H1 (cell line): Measurements from ENCODE around the gene SVOPL. TPM values are rescaled to one million over a fixed set of nuclear protein-coding genes. Genes with fewer than 3 reads are reported as not detected.

Experiments
- CTCF ChIA-PET: fragments of 300-600 bp; sonication (Branson Sonifier 250); formaldehyde crosslinking; loops from one replicate; lab custom pipeline; 2021; ENCODE audit not compliant: partially characterized antibody; lab: Charles Lee
- POLR2A ChIA-PET: fragments of 300-600 bp; sonication (Branson Sonifier 250); formaldehyde crosslinking; loops from one replicate; lab custom pipeline; 2021; ENCODE audit warnings: inconsistent platforms; ENCODE audit not compliant: partially characterized antibody; lab: Charles Lee
- DNase-seq, 2 experiments: peaks; one replicate each; pipeline versions ENCODE4 v3.0.0 to v3.0.0-alpha.2; 2010 to 2022; ENCODE audit warnings: low spot score in 2 of 2, low read depth in 1 of 2, mixed read lengths in 1 of 2
- FAIRE-seq: peaks from 2 replicates; lab custom pipeline; 2011; peaks lifted over from hg19 to GRCh38; lab: Jason Lieb, UNC
- H2AFZ ChIP-seq: 2 replicates; pipeline ENCODE4 v1.8.1; 2012; ENCODE audit warnings: low read length, inconsistent platforms
- H2AK5ac ChIP-seq: 2 replicates; pipeline ENCODE4 v1.6.1; 2013; ENCODE audit warnings: low read depth, low read length
- H2BK120ac ChIP-seq: replicated peaks from 2 replicates; pipeline ENCODE3; 2013; ENCODE audit warnings: low read depth, low read length, inconsistent platforms
- H2BK12ac ChIP-seq: 2 replicates; pipeline ENCODE4 v1.6.1; 2013; ENCODE audit warnings: low read depth, low read length
- H2BK15ac ChIP-seq: 2 replicates; pipeline ENCODE4 v1.6.1; 2013; ENCODE audit warnings: low read length
- H2BK20ac ChIP-seq: 2 replicates; pipeline ENCODE4 v1.6.1; 2013; ENCODE audit warnings: low read length
- H2BK5ac ChIP-seq: 2 replicates; pipeline ENCODE4 v1.6.1; 2013; ENCODE audit warnings: low read depth, low read length
- H3K14ac ChIP-seq: 2 replicates; pipeline ENCODE4 v1.6.1; 2013; ENCODE audit warnings: inconsistent platforms; ENCODE audit not compliant: insufficient read length
- H3K18ac ChIP-seq: 2 replicates; pipeline ENCODE4 v1.6.1; 2013; ENCODE audit warnings: low read length; ENCODE audit errors: extremely low read depth
- H3K23ac ChIP-seq: 2 replicates; pipeline ENCODE4 v1.6.1; 2013; ENCODE audit warnings: inconsistent platforms; ENCODE audit not compliant: insufficient read length
- H3K23me2 ChIP-seq: 2 replicates; pipeline ENCODE4 v1.6.1; 2013; ENCODE audit warnings: low read depth, low read length
- H3K27ac ChIP-seq: 2 replicates; pipeline ENCODE4 v1.6.1; 2011; ENCODE audit warnings: low read depth, low read length, inconsistent platforms
- H3K27me3 ChIP-seq, 4 experiments: replicated peaks in 1 of 4; 1 replicate in 1 of 4; 2 replicates in 3 of 4; pipeline versions ENCODE4 v1.6.1 to v1.8.1; 2011 to 2013; ENCODE audit warnings: low read length in 3 of 4, mild to moderate bottlenecking in 3 of 4, inconsistent platforms in 2 of 4, mixed read lengths in 2 of 4, moderate library complexity in 1 of 4; ENCODE audit not compliant: control insufficient read depth in 3 of 4, insufficient read depth in 3 of 4; ENCODE audit errors: extremely low read depth in 1 of 4
- H3K36me3 ChIP-seq, 4 experiments: 2 replicates each; pipeline versions ENCODE4 v1.6.1 to v1.8.1; 2011 to 2013; ENCODE audit warnings: mild to moderate bottlenecking in 4 of 4, low read length in 3 of 4, moderate library complexity in 2 of 4, control low read depth in 1 of 4, inconsistent platforms in 1 of 4; ENCODE audit not compliant: insufficient read depth in 4 of 4, control insufficient read depth in 2 of 4
- H3K4ac ChIP-seq: replicated peaks from 2 replicates; pipeline ENCODE3; 2013; ENCODE audit warnings: low read length, low read depth, mixed read lengths, inconsistent platforms; ENCODE audit not compliant: insufficient read length
- H3K4me1 ChIP-seq, 4 experiments: replicated peaks in 1 of 4; 1 replicate in 1 of 4; 2 replicates in 3 of 4; pipeline versions ENCODE4 v1.6.1 to v1.8.1; 2011 to 2013; ENCODE audit warnings: low read length in 3 of 4, inconsistent platforms in 2 of 4, mixed read lengths in 1 of 4; ENCODE audit not compliant: insufficient read depth in 4 of 4, control insufficient read depth in 3 of 4
- H3K4me2 ChIP-seq, 2 experiments: 2 replicates each; pipeline versions ENCODE4 v1.6.1 to v1.8.1; 2011 to 2013; ENCODE audit warnings: low read depth in 2 of 2, low read length in 2 of 2, control low read depth in 1 of 2, inconsistent platforms in 1 of 2, mild to moderate bottlenecking in 1 of 2; ENCODE audit not compliant: insufficient read depth in 1 of 2
- H3K4me3 ChIP-seq, 4 experiments: fragments of 200-600, 300-600 bp in 1 of 4; sonication (generic), shearing (Covaris generic), sonication (Bioruptor Twin) in 1 of 4; 2 replicates each; pipeline versions ENCODE4 v1.5.1 to v1.8.1; 2011 to 2016; ENCODE audit warnings: low read length in 4 of 4, low read depth in 3 of 4, control low read depth in 2 of 4, inconsistent platforms in 2 of 4, mild to moderate bottlenecking in 2 of 4, mixed read lengths in 1 of 4, moderate library complexity in 1 of 4; ENCODE audit not compliant: insufficient read depth in 2 of 4; ENCODE audit errors: extremely low read depth in 1 of 4
- H3K56ac ChIP-seq: replicated peaks from 2 replicates; pipeline ENCODE3; 2013; ENCODE audit warnings: low read depth, mild to moderate bottlenecking, mixed read lengths, low read length, inconsistent platforms; ENCODE audit not compliant: insufficient read length
- H3K79me1 ChIP-seq: 2 replicates; pipeline ENCODE4 v1.6.1; 2013; ENCODE audit warnings: low read depth, low read length, control low read depth
- H3K79me2 ChIP-seq, 2 experiments: 2 replicates each; pipeline versions ENCODE4 v1.6.1 to v1.8.1; 2012 to 2013; ENCODE audit warnings: low read length in 2 of 2, mild to moderate bottlenecking in 2 of 2, inconsistent platforms in 1 of 2; ENCODE audit not compliant: insufficient read depth in 2 of 2, control insufficient read depth in 1 of 2
- H3K9ac ChIP-seq, 4 experiments: replicated peaks in 1 of 4; 1 replicate in 1 of 4; 2 replicates in 3 of 4; pipeline versions ENCODE4 v1.6.1 to v1.8.1; 2011 to 2013; ENCODE audit warnings: low read depth in 3 of 4, low read length in 3 of 4, control low read depth in 2 of 4, mild to moderate bottlenecking in 2 of 4, moderate library complexity in 2 of 4, inconsistent platforms in 1 of 4; ENCODE audit errors: extremely low read depth in 1 of 4
- H3K9me3 ChIP-seq, 2 experiments: 2 replicates each; pipeline versions ENCODE4 v1.6.1 to v1.8.1; 2012 to 2013; ENCODE audit warnings: mild to moderate bottlenecking in 2 of 2, moderate library complexity in 2 of 2, control low read depth in 1 of 2, inconsistent platforms in 1 of 2, low read depth in 1 of 2, low read length in 1 of 2, mixed read lengths in 1 of 2; ENCODE audit not compliant: insufficient read depth in 2 of 2
- H4K20me1 ChIP-seq, 2 experiments: replicated peaks in 1 of 2; 2 replicates each; pipeline versions ENCODE3 to v1.8.1; 2011 to 2013; ENCODE audit warnings: inconsistent platforms in 2 of 2, low read length in 2 of 2, mild to moderate bottlenecking in 1 of 2; ENCODE audit not compliant: insufficient read depth in 2 of 2, control insufficient read depth in 1 of 2
- H4K5ac ChIP-seq: 2 replicates; pipeline ENCODE4 v1.6.1; 2013; ENCODE audit warnings: low read length, low read depth, mixed read lengths, inconsistent platforms; ENCODE audit not compliant: insufficient read length
- H4K8ac ChIP-seq: 2 replicates; pipeline ENCODE4 v1.8.0; 2013; ENCODE audit warnings: mild to moderate bottlenecking, moderate library complexity, low read length, inconsistent platforms; ENCODE audit not compliant: insufficient read depth; ENCODE audit errors: extremely low read depth
- H4K91ac ChIP-seq: replicated peaks from 2 replicates; pipeline ENCODE3; 2013; ENCODE audit warnings: low read length, mixed read lengths, inconsistent platforms; ENCODE audit not compliant: insufficient read length
- CTCF ChIP-seq, 3 experiments: IDR thresholded peaks; 1 replicate in 2 of 3; 2 replicates in 1 of 3; pipeline versions ENCODE4 v1.5.1 to v1.6.1; 2011; ENCODE audit warnings: low read length in 3 of 3, mild to moderate bottlenecking in 3 of 3, inconsistent platforms in 2 of 3, low read depth in 1 of 3, moderate library complexity in 1 of 3; ENCODE audit not compliant: insufficient read depth in 1 of 3; ENCODE audit errors: control extremely low read depth in 1 of 3
- HDAC2 ChIP-seq, 2 experiments: fragments of 300-600 bp in 1 of 2; sonication (generic) in 1 of 2; IDR thresholded peaks; 2 replicates each; pipeline ENCODE4 v1.6.1; 2011 to 2012; ENCODE audit warnings: low read depth in 2 of 2, low read length in 2 of 2, mild to moderate bottlenecking in 2 of 2, moderate library complexity in 2 of 2, borderline replicate concordance in 1 of 2, inconsistent platforms in 1 of 2
- MAFK ChIP-seq: IDR thresholded peaks from 2 replicates; pipeline ENCODE4 v1.6.1; 2012; ENCODE audit warnings: low read depth, mild to moderate bottlenecking, improper control_type of control experiment, low read length
- POU5F1 ChIP-seq: IDR thresholded peaks from 2 replicates; pipeline ENCODE4 v1.6.1; 2011; ENCODE audit warnings: low read depth, mild to moderate bottlenecking, low read length, moderate library complexity
- SAP30 ChIP-seq: fragments of 300-600 bp; sonication (generic); IDR thresholded peaks from 2 replicates; pipeline ENCODE4 v1.7.1; 2012; ENCODE audit warnings: low read length, moderate library complexity, mild to moderate bottlenecking, inconsistent platforms; ENCODE audit not compliant: insufficient read depth, insufficient replicate concordance
- SP1 ChIP-seq: IDR thresholded peaks from 2 replicates; pipeline ENCODE4 v1.6.1; 2011; ENCODE audit warnings: low read depth, low read length
- TAF1 ChIP-seq: IDR thresholded peaks from 2 replicates; pipeline ENCODE4 v1.6.1; 2011; ENCODE audit warnings: mild to moderate bottlenecking, low read depth, low read length
- WGBS, 2 experiments: shearing (Covaris generic) in 1 of 2; methylation state at CpG; one replicate each; pipeline versions ENCODE4 v1.1.6 to v1.1.7; 2013 to 2015; ENCODE audit warnings: low lambda C conversion rate in 2 of 2, mixed read lengths in 2 of 2, inconsistent platforms in 1 of 2, low coverage in 1 of 2, missing lambda C conversion rate in 1 of 2; ENCODE audit not compliant: insufficient replicate concordance in 2 of 2, insufficient coverage in 1 of 2, insufficient read length in 1 of 2; ENCODE audit errors: extremely low coverage in 1 of 2, missing lambda C conversion rate in 1 of 2; 5-methylcytosine and 5-hydroxymethylcytosine counted together
- polyA plus RNA-seq, 7 experiments: library from polyadenylated mRNA; depleted of rRNA in 3 of 7; stranded (reverse) in 5 of 7; unstranded in 2 of 7; fragments of >200 nt in 5 of 7; fragments of 200-250 nt in 2 of 7; gene quantifications; 1 replicate in 5 of 7; 2 replicates in 1 of 7; 4 replicates in 1 of 7; pipeline versions ENCODE4 v1.2.1 to v1.2.3, GENCODE V29; 2011 to 2013; ENCODE audit warnings: missing spikeins in 2 of 7, mixed read lengths in 2 of 7
- total RNA-seq: library from RNA; stranded (reverse); fragmentation: NEBNext Ultra II Directional; extraction: Animal tissue kit (Norgen Biotek cat#: 25700); gene quantifications from 2 replicates; pipeline ENCODE4 v1.2.1, GENCODE V29; 2021

The SVOPL gene
- total and polyA plus RNA-seq, 2 of the 8 experiments (the other 6 are each of a cell fraction or from before 2014, with no cell fraction given) = 1.1 to 1.4 TPM

GRCh38 chr7:138613630-138614029 is 87.5 kb downstream of the SVOPL start:
- H2BK20ac ChIP-seq = no peak overlapping the region
- H3K9ac ChIP-seq = no peak overlapping the region
- DNase-seq (no peak), FAIRE-seq (no peak)
- H2AFZ ChIP-seq = no peak overlapping the region
- no peaks in the 10 kb centered on the region for H3K27me3 ChIP-seq
- no peak overlapping the region for H4K91ac ChIP-seq
- 0 out of 4 replicates have a peak, but pooled peaks cover 0 to 3% of the 10 kb centered on the region in 2 experiments for H3K9me3 ChIP-seq
- no peak overlapping the region for H3K4me2 ChIP-seq
- H2AK5ac ChIP-seq = no peak overlapping the region
- no peaks in the 10 kb centered on the region for H3K23me2 ChIP-seq
- no peak overlapping the region for H4K8ac ChIP-seq
- H4K20me1 ChIP-seq = no peaks in the 10 kb centered on the region
- no peak for TF ChIP-seq TAF1
- no peak for TF ChIP-seq SAP30
- TF ChIP-seq SP1 = no peak
- TF ChIP-seq POU5F1 = no peak
- TF ChIP-seq CTCF (IDR thresholded peaks at IDR 0.05; ENCODE audit: control extremely low read depth in 1 of 3, insufficient read depth in 1 of 3, low read depth in 1 of 3, low read length in 3 of 3) = no peak
- no peak for TF ChIP-seq MAFK
- no peak for TF ChIP-seq HDAC2 (IDR thresholded peaks at IDR 0.05; ENCODE audit: borderline replicate concordance in 1 of 2, low read depth in 2 of 2, low read length in 2 of 2)
- no peak overlapping the region for H2BK120ac ChIP-seq
- no peak overlapping the region for H3K4ac ChIP-seq
- no peak overlapping the region for H3K27ac ChIP-seq
- H3K4me3 ChIP-seq = no peak overlapping the region
- H3K23ac ChIP-seq = no peak overlapping the region
- H2BK5ac ChIP-seq = no peak overlapping the region
- H3K79me2 ChIP-seq = no peaks in the 10 kb centered on the region
- no peak overlapping the region for H3K56ac ChIP-seq
- ChIA-PET POLR2A (no interaction called here), CTCF (no interaction called here)
- H2BK12ac ChIP-seq = no peak overlapping the region
- H3K18ac ChIP-seq = no peak overlapping the region
- H3K79me1 ChIP-seq = no peaks in the 10 kb centered on the region
- no peak overlapping the region for H2BK15ac ChIP-seq
- WGBS, 2 experiments = 98% methylated on average over 2 of the region's 2 CpGs; no CpG with 5 or more reads in 1 of the 2 experiments
- H3K4me1 ChIP-seq = no peaks in the 10 kb centered on the region
- H3K14ac ChIP-seq = no peak overlapping the region
- H4K5ac ChIP-seq = no peak overlapping the region
- H3K36me3 ChIP-seq = no peaks in the 10 kb centered on the region
